HepG2 (cell line): ENCODE results near the gene TENT5A. TPM values are rescaled to one million over a fixed set of nuclear protein-coding genes. Genes with fewer than 3 reads are reported as not detected.
A peak's percentile ranks its signal among the peaks of the same experiment; 100 is the strongest.

ENCODE experiments used
- AKAP8 ChIP-seq: sonication (generic); formaldehyde crosslinking; IDR thresholded peaks from 2 replicates; pipeline ENCODE4 v1.5.1; 2020; ENCODE audit warnings: mild to moderate bottlenecking, missing genetic modification reagents
- BORCS8-MEF2B ChIP-seq: sonication (generic); formaldehyde crosslinking; IDR thresholded peaks from 2 replicates; pipeline ENCODE4 v1.8.0; 2022; ENCODE audit warnings: mild to moderate bottlenecking, missing genetic modification reagents
- GFI1 ChIP-seq: sonication (generic); formaldehyde crosslinking; IDR thresholded peaks from 2 replicates; pipeline ENCODE4 v1.5.0; 2020; ENCODE audit warnings: missing genetic modification reagents, mild to moderate bottlenecking, borderline replicate concordance
- HOXA5 ChIP-seq: sonication (generic); formaldehyde crosslinking; IDR thresholded peaks from 2 replicates; pipeline ENCODE4 v1.4.0; 2020; ENCODE audit warnings: missing genetic modification reagents
- KAT2B ChIP-seq: fragments of 150-350 bp; IDR thresholded peaks from 2 replicates; pipeline ENCODE4 v1.6.1; 2014; ENCODE audit warnings: low read depth, low read length, borderline replicate concordance
- KLF9 ChIP-seq: IDR thresholded peaks from 2 replicates; pipeline ENCODE4 v1.6.1; 2016; ENCODE audit warnings: low read depth
- NAIF1 ChIP-seq: sonication (generic); formaldehyde crosslinking; IDR thresholded peaks from 2 replicates; pipeline ENCODE4 v1.5.0; 2020; ENCODE audit warnings: mild to moderate bottlenecking, missing genetic modification reagents, borderline replicate concordance
- RBFOX2 ChIP-seq: fragments of 200-400 bp; formaldehyde crosslinking; IDR thresholded peaks from 2 replicates; pipeline ENCODE4 v1.6.1; 2017; ENCODE audit warnings: low read depth, mild to moderate bottlenecking, low read length
- SALL2 ChIP-seq: sonication (generic); formaldehyde crosslinking; IDR thresholded peaks from 2 replicates; pipeline ENCODE4 v1.8.1; 2023; ENCODE audit warnings: mild to moderate bottlenecking, missing genetic modification reagents, inconsistent platforms
- TARDBP ChIP-seq: sonication (generic); formaldehyde crosslinking; IDR thresholded peaks from 2 replicates; pipeline ENCODE4 v1.8.0; 2022; ENCODE audit warnings: mild to moderate bottlenecking, missing genetic modification reagents
- ZNF556 ChIP-seq: sonication (generic); formaldehyde crosslinking; IDR thresholded peaks from 2 replicates; pipeline ENCODE4 v1.4.0; 2020; ENCODE audit warnings: mild to moderate bottlenecking, missing genetic modification reagents, borderline replicate concordance
- ZNF652 ChIP-seq: IDR thresholded peaks from 2 replicates; pipeline ENCODE4 v1.6.1; 2016; ENCODE audit warnings: low read depth, borderline replicate concordance
- ZNF773 ChIP-seq: sonication (generic); formaldehyde crosslinking; IDR thresholded peaks from 2 replicates; pipeline ENCODE4 v1.4.0; 2020; ENCODE audit warnings: missing genetic modification reagents, borderline replicate concordance
- polyA plus RNA-seq, 8 experiments: library from polyadenylated mRNA; depleted of rRNA in 3 of 8; stranded (reverse) in 7 of 8; unstranded in 1 of 8; fragments of >200 nt; fragmentation: Illumina TruSeq in 4 of 8; extraction: Trizol in 4 of 8; gene quantifications; 2 replicates each; pipeline versions ENCODE4 v1.2.1 to v1.2.3, GENCODE V29; 2011 to 2016; ENCODE audit warnings: low read depth in 4 of 8, missing spikeins in 1 of 8, mixed read lengths in 1 of 8; ENCODE audit not compliant: insufficient read depth in 1 of 8
- total RNA-seq, 5 experiments: library from RNA; depleted of rRNA; stranded (reverse); fragments of >200 nt; fragmentation: Illumina TruSeq; extraction: Trizol; gene quantifications; 2 replicates each; pipeline ENCODE4 v1.2.3, GENCODE V29; 2016; ENCODE audit warnings: low read depth in 1 of 5
- TF ChIP-seq, protein P1 (sequence below): sonication (generic); formaldehyde crosslinking; IDR thresholded peaks from 2 replicates; pipeline ENCODE4 v1.4.0; 2020; ENCODE audit warnings: missing genetic modification reagents
- TF ChIP-seq, protein P2 (sequence below): sonication (generic); formaldehyde crosslinking; IDR thresholded peaks from 2 replicates; pipeline ENCODE4 v1.5.0; 2020; ENCODE audit warnings: missing genetic modification reagents
- TF ChIP-seq, protein P3 (sequence below): sonication (generic); formaldehyde crosslinking; IDR thresholded peaks from 2 replicates; pipeline ENCODE4 v1.9.0; 2021; ENCODE audit warnings: missing genetic modification reagents, borderline replicate concordance
- TF ChIP-seq, protein P4 (sequence below): sonication (generic); formaldehyde crosslinking; IDR thresholded peaks from 2 replicates; pipeline ENCODE4 v1.5.0; 2020; ENCODE audit warnings: missing genetic modification reagents, mild to moderate bottlenecking, borderline replicate concordance
- TF ChIP-seq, protein P5 (sequence below): sonication (generic); formaldehyde crosslinking; IDR thresholded peaks from 2 replicates; pipeline ENCODE4 v1.8.0; 2022; ENCODE audit warnings: mild to moderate bottlenecking, missing genetic modification reagents, moderate library complexity
- TF ChIP-seq, protein P6 (sequence below): sonication (generic); formaldehyde crosslinking; IDR thresholded peaks from 2 replicates; pipeline ENCODE4 v1.5.0; 2020; ENCODE audit warnings: mild to moderate bottlenecking, missing genetic modification reagents, moderate library complexity

TENT5A gene
- total and polyA plus RNA-seq, 2 of the 13 experiments (the other 11 are each of a cell fraction or from before 2014, with no cell fraction given): 8.0 to 13.8 TPM

DNA sequence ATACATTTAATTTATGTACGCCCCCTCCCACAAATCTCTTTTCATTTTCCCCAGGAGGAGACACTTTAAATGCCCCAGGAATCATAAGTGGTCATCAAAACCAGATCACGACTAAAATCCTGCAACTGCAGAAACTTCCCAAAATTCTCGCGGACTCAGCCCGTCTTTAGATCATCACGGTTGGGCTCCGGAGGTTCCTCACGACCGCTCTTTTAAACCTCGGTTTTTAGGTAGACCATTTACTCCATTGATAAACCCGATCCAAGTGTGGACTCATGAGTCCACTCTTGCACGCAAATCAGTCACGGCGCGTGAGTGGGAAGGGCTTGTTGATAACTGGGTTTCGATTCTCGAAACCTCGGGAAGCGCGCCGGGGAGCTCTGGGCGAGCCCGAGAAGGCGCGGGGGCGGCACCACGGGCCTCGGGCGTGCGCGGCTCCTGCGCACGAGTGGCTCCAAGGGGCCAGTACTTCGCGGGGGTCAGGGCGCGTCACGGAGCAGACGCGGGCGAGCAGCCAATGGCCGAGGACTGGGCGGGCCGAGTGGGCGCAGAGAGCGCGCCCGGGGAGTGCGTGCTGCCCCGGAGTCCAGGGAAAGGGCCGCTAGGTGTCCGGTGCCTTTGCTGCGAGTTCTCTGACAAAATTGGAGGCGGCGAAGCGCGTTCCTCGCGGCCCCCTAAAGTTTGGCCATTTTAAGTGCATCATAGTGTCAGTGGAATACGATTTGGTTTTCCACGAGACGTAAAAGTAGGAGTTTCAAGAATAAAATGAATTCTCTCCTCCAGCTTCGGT is 635 bp upstream of the TENT5A start (continued):
- TF ChIP-seq ZNF773 (CRISPR knock-in tag) (no peak), ZNF556 (CRISPR knock-in tag) (0 out of 2 replicates have a peak, but pooled peaks have one; percentile 63), ZNF652 (CRISPR knock-in tag) (0 out of 2 replicates have a peak, but pooled peaks have one; percentile 1), NAIF1 (CRISPR knock-in tag) (no peak; the same call in 1 of the 2 replicates), HOXA5 (CRISPR knock-in tag) (peak; percentile 77), RBFOX2 (peak; percentile 86), KLF9 (peak; percentile 53; the same call in 1 of the 2 replicates), KAT2B (no peak), AKAP8 (CRISPR knock-in tag) (no peak), TARDBP (CRISPR knock-in tag) (no peak), SALL2 (CRISPR knock-in tag) (peak; percentile 91), GFI1 (CRISPR knock-in tag) (no peak; the same call in 1 of the 2 replicates), BORCS8-MEF2B (CRISPR knock-in tag) (peak; percentile 41; the same call in 1 of the 2 replicates)
- TF ChIP-seq, protein P1, sequence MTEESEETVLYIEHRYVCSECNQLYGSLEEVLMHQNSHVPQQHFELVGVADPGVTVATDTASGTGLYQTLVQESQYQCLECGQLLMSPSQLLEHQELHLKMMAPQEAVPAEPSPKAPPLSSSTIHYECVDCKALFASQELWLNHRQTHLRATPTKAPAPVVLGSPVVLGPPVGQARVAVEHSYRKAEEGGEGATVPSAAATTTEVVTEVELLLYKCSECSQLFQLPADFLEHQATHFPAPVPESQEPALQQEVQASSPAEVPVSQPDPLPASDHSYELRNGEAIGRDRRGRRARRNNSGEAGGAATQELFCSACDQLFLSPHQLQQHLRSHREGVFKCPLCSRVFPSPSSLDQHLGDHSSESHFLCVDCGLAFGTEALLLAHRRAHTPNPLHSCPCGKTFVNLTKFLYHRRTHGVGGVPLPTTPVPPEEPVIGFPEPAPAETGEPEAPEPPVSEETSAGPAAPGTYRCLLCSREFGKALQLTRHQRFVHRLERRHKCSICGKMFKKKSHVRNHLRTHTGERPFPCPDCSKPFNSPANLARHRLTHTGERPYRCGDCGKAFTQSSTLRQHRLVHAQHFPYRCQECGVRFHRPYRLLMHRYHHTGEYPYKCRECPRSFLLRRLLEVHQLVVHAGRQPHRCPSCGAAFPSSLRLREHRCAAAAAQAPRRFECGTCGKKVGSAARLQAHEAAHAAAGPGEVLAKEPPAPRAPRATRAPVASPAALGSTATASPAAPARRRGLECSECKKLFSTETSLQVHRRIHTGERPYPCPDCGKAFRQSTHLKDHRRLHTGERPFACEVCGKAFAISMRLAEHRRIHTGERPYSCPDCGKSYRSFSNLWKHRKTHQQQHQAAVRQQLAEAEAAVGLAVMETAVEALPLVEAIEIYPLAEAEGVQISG (CRISPR knock-in tag): peak; percentile 36; the same call in 1 of the 2 replicates
- TF ChIP-seq, protein P2, sequence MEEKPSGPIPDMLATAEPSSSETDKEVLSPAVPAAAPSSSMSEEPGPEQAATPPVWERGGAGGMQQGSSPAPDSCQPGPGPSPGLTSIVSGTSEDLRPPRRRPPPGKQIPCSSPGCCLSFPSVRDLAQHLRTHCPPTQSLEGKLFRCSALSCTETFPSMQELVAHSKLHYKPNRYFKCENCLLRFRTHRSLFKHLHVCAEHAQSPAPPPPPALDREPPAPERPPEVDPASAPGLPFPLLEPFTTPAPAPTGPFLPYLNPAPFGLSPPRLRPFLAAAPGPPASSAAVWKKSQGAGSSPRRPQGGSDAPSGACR (CRISPR knock-in tag): no peak
- TF ChIP-seq, protein P3, sequence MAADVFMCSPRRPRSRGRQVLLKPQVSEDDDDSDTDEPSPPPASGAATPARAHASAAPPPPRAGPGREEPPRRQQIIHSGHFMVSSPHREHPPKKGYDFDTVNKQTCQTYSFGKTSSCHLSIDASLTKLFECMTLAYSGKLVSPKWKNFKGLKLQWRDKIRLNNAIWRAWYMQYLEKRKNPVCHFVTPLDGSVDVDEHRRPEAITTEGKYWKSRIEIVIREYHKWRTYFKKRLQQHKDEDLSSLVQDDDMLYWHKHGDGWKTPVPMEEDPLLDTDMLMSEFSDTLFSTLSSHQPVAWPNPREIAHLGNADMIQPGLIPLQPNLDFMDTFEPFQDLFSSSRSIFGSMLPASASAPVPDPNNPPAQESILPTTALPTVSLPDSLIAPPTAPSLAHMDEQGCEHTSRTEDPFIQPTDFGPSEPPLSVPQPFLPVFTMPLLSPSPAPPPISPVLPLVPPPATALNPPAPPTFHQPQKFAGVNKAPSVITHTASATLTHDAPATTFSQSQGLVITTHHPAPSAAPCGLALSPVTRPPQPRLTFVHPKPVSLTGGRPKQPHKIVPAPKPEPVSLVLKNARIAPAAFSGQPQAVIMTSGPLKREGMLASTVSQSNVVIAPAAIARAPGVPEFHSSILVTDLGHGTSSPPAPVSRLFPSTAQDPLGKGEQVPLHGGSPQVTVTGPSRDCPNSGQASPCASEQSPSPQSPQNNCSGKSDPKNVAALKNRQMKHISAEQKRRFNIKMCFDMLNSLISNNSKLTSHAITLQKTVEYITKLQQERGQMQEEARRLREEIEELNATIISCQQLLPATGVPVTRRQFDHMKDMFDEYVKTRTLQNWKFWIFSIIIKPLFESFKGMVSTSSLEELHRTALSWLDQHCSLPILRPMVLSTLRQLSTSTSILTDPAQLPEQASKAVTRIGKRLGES (CRISPR knock-in tag): peak; percentile 93; the same call in 1 of the 2 replicates
- TF ChIP-seq, protein P4, sequence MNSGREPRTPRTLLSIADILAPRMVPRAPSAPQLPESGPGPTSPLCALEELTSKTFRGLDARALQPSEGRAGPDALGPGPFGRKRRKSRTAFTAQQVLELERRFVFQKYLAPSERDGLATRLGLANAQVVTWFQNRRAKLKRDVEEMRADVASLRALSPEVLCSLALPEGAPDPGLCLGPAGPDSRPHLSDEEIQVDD (CRISPR knock-in tag): peak; percentile 70; the same call in 1 of the 2 replicates
- TF ChIP-seq, protein P5, sequence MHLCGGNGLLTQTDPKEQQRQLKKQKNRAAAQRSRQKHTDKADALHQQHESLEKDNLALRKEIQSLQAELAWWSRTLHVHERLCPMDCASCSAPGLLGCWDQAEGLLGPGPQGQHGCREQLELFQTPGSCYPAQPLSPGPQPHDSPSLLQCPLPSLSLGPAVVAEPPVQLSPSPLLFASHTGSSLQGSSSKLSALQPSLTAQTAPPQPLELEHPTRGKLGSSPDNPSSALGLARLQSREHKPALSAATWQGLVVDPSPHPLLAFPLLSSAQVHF: 0 out of 2 replicates have a peak, but pooled peaks have one; percentile 50
- TF ChIP-seq, protein P6, sequence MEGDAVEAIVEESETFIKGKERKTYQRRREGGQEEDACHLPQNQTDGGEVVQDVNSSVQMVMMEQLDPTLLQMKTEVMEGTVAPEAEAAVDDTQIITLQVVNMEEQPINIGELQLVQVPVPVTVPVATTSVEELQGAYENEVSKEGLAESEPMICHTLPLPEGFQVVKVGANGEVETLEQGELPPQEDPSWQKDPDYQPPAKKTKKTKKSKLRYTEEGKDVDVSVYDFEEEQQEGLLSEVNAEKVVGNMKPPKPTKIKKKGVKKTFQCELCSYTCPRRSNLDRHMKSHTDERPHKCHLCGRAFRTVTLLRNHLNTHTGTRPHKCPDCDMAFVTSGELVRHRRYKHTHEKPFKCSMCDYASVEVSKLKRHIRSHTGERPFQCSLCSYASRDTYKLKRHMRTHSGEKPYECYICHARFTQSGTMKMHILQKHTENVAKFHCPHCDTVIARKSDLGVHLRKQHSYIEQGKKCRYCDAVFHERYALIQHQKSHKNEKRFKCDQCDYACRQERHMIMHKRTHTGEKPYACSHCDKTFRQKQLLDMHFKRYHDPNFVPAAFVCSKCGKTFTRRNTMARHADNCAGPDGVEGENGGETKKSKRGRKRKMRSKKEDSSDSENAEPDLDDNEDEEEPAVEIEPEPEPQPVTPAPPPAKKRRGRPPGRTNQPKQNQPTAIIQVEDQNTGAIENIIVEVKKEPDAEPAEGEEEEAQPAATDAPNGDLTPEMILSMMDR: peak; percentile 39; the same call in 1 of the 2 replicates
